GM12878 (cell line): ENCODE results near the gene PEX11B.

ENCODE experiments used
- ASH2L ChIP-seq: fragments of 300-600, 200-600 bp; sonication (generic); IDR thresholded peaks from 2 replicates; pipeline ENCODE4 v1.6.1; 2017; ENCODE audit warnings: low read depth, mild to moderate bottlenecking, borderline replicate concordance
- ATF3 ChIP-seq: IDR thresholded peaks from 2 replicates; pipeline ENCODE4 v1.6.1; 2011; ENCODE audit warnings: low read depth, mild to moderate bottlenecking, low read length, moderate library complexity, borderline replicate concordance; ENCODE audit errors: extremely low read depth
- MXI1 ChIP-seq: fragments of 150-350 bp; IDR thresholded peaks from 2 replicates; pipeline ENCODE4 v1.6.1; 2011; ENCODE audit warnings: low read depth, mild to moderate bottlenecking, inconsistent platforms, low read length, improper control_type of control experiment
- POLR2A ChIP-seq: IDR thresholded peaks from 2 replicates; pipeline ENCODE4 v1.6.1; 2011; ENCODE audit warnings: low read depth, mild to moderate bottlenecking, low read length
- POLR2AphosphoS5 ChIP-seq: IDR thresholded peaks from 2 replicates; pipeline ENCODE4 v1.6.1; 2011; ENCODE audit warnings: mild to moderate bottlenecking, low read length, inconsistent platforms
- RAD21 ChIP-seq: IDR thresholded peaks from 2 replicates; pipeline ENCODE4 v1.6.1; 2011; ENCODE audit warnings: mild to moderate bottlenecking, low read depth, low read length, moderate library complexity; ENCODE audit not compliant: insufficient read depth
- RELA ChIP-seq: fragments of 450-650 bp; IDR thresholded peaks from 2 replicates; pipeline ENCODE4 v1.8.0; 2014; ENCODE audit warnings: borderline replicate concordance; ENCODE audit not compliant: partially characterized antibody

DNA sequence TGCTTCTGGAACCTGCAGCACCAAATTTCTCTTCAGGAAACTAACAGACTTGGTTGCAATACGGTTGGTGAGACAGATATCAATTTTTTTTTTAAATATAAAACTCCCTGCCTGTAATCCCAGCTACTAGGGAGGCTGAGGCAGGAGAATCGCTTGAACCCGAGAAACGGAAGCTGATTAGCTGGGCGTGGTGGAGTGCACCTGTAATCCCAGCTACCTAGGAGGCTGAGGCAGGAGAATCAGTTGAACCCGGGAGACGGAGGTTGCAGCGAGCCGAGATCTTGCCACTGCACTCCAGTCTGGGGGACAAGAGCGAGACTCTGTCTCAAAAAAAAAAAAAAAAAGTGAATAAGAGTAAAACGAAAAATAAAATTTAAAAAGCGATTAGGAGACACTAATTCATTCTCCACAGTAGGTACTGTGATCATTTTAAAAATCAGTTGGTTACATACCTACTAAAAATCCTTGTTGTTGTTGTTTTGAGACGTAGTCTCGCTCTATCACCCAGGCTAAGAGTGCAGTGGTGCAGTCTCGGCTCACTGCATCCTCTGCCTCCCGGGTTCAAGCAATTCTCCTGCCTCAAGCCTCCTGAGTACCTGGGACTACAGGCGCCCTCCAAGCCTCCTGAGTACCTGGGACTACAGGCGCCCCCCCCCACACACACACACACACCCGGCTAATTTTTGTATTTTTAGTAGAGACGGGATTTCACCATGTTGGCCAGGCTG lies 9.6 kb upstream of the PEX11B start:
- TF ChIP-seq ATF3 (no peak), MXI1 (no peak), POLR2AphosphoS5 (peak; percentile 29; the same call in 1 of the 2 replicates), RAD21 (no peak), ASH2L (no peak), RELA (no peak), POLR2A (no peak)
